SIG-M5 (cell line): ENCODE measurements around the gene GPR146.

Experiments
- DNase-seq: peaks from one replicate; lab custom pipeline; 2025; lab: John Stamatoyannopoulos, UW

Gene GPR146

GRCh38 chr7:1106063-1106792 is 61.9 kb downstream of the GPR146 start:
- no peak for DNase-seq

GRCh38 chr7:1106793-1107421 is 62.6 kb downstream of the GPR146 start:
- DNase-seq: no peak

GRCh38 chr7:1108264-1108920 is 64.0 kb downstream of the GPR146 start:
- DNase-seq: no peak
